Subcutaneous abdominal adipose tissue (tissue), 5 donors: ENCODE results near the gene IQCF2.
"Not testable (repeated sequence)": the region's sequence is repeated elsewhere in the genome, so short reads cannot be mapped to it uniquely, and the experiment has no call there.

Experiments used
- H3K27ac ChIP-seq: one replicate; pipeline ENCODE4 v1.7.0; 2013; ENCODE audit warnings: low read depth, mild to moderate bottlenecking, inconsistent platforms, low read length, moderate library complexity
- H3K27me3 ChIP-seq, 5 donors: one replicate each; pipeline ENCODE4 v1.7.0; 2013; ENCODE audit warnings: low read length in 5 of 5, inconsistent platforms in 1 of 5; ENCODE audit not compliant: control insufficient read depth in 5 of 5, insufficient read depth in 4 of 5
- H3K36me3 ChIP-seq, 5 donors: one replicate each; pipeline ENCODE4 v1.7.0; 2013; ENCODE audit warnings: low read length in 5 of 5; ENCODE audit not compliant: control insufficient read depth in 5 of 5, insufficient read depth in 5 of 5
- H3K4me1 ChIP-seq, 5 donors: one replicate each; pipeline ENCODE4 v1.7.0; 2013; ENCODE audit warnings: low read length in 5 of 5, mild to moderate bottlenecking in 3 of 5, moderate library complexity in 1 of 5; ENCODE audit not compliant: control insufficient read depth in 5 of 5, insufficient read depth in 5 of 5
- H3K4me3 ChIP-seq, 5 donors: one replicate each; pipeline ENCODE4 v1.7.0; 2013; ENCODE audit warnings: low read length in 5 of 5, low read depth in 1 of 5
- H3K9ac ChIP-seq, 5 donors: one replicate each; pipeline ENCODE4 v1.7.0; 2013; ENCODE audit warnings: low read length in 5 of 5, mild to moderate bottlenecking in 4 of 5, moderate library complexity in 3 of 5
- H3K9me3 ChIP-seq, 5 donors: one replicate each; pipeline ENCODE4 v1.7.0; 2013; ENCODE audit warnings: low read length in 5 of 5; ENCODE audit not compliant: control insufficient read depth in 5 of 5
- donor health status: healthy.
- donor health status: healthy.
- donor health status: healthy.
- donor health status: healthy.
- donor health status: healthy.

The IQCF2 gene

DNA sequence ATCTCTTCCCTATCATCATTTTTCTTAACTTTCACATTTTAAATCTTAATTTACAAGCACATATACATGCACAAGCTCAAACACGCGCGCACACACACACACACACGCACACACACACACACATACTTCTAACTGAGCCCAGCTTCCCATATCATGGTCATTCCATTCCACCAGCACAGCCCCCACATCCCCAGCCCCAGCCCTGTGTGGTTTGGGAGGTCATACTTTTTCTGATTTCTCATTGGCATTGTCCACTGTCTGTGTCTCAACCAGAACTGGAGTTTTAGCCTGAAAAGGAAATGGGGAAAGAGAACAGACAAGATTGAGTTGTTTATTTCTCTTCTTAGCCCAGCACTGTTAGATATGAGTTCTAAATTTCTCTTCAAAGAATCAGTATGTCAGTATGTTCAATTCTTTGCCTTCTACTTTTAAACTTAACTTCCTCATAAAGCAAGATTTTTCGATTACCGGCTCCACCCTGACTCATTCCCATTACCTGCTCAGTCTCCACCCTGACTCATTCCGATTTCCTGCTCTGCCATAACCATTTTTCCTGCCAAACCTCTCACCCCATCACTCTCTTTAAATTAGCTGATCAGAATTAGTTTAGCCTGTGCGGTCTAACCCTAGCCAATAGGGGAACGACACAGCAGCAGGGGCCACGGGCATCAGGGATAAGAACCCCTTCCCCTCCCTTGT, 35.3 kb downstream of the IQCF2 start:
- H3K9ac ChIP-seq, result no peak overlapping the region
- no peak overlapping the region for H3K4me3 ChIP-seq
- H3K4me1 ChIP-seq, result no peaks in the 10 kb centered on the region
- H3K27ac ChIP-seq, result no peak overlapping the region
- no peaks in the 10 kb centered on the region for H3K36me3 ChIP-seq
- peaks cover 0 to 6% (median 5%) of the 10 kb centered on the region in 5 donors for H3K27me3 ChIP-seq
- H3K9me3 ChIP-seq, result no peaks in the 10 kb centered on the region

DNA sequence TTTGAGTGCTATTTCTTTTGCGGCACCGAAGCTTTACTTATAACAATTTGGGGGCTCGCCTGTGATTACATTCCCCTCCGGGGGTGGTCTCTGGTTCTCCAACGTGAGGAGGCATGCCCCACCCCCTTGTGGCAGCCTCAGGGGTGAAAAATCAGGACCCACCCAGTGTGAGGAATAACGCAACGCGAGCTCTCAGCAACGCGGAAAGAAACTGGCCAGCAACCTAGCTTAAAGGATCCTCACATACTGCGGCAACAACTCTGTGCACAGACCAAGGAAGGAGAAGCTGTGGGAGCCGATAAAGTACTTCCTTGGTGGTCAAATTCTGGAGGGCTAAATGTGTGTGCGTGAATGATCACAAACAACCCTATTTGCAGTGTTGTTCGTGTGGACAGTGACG, 36.0 kb downstream of the IQCF2 start:
- Histone ChIP-seq H3K36me3 (no peaks in the 10 kb centered on the region), H3K27ac (no peak overlapping the region), H3K4me1 (no peaks in the 10 kb centered on the region), H3K27me3 (peaks cover 0 to 5% (median 3%) of the 10 kb centered on the region in 5 donors), H3K9me3 (no peaks in the 10 kb centered on the region), H3K9ac (no peak overlapping the region), H3K4me3 (no peak overlapping the region)

DNA sequence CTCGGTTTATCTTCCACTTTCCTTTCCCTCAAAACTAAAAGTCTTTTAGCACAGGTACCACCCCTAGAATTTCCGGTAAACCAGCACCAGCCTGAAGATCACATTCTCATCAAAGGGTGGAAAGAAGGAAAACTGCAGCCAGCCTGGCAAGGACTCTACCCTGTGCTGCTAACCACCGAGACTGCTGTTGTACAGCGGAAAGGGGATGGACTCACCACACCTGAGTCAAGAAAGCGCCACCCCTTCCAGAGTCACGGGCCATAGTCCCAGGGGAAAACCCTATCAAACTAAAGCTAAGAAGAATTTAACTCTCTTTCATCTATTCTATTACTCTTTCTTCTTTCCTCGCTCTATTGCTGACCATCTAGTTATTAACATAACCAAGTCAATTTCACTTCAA, 38.6 kb downstream of the IQCF2 start:
- H3K4me3 ChIP-seq, H3K9me3 ChIP-seq, H3K36me3 ChIP-seq, H3K27me3 ChIP-seq, H3K4me1 ChIP-seq, H3K27ac ChIP-seq, H3K9ac ChIP-seq: not testable (repeated sequence)

DNA sequence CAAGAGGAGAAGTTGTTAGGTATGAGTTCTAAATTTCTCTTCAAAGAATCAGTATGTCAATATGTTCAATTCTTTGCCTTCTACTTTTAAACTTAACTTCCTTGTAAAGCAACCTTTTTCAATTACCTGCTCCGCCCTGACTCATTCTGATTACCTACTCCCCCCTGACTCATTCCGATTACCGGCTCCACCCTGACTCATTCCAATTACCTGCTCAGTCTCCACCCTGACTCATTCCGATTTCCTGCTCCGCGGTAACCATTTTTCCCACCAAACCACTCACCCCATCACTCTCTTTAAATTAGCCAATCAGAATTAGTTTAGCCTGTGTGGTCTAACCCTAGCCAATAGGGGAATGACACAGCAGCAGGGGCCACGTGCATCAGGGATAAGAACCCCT, 40.9 kb downstream of the IQCF2 start:
- not testable (repeated sequence) for H3K9ac ChIP-seq, H3K9me3 ChIP-seq, H3K4me3 ChIP-seq, H3K4me1 ChIP-seq, H3K27ac ChIP-seq, H3K36me3 ChIP-seq, H3K27me3 ChIP-seq

DNA sequence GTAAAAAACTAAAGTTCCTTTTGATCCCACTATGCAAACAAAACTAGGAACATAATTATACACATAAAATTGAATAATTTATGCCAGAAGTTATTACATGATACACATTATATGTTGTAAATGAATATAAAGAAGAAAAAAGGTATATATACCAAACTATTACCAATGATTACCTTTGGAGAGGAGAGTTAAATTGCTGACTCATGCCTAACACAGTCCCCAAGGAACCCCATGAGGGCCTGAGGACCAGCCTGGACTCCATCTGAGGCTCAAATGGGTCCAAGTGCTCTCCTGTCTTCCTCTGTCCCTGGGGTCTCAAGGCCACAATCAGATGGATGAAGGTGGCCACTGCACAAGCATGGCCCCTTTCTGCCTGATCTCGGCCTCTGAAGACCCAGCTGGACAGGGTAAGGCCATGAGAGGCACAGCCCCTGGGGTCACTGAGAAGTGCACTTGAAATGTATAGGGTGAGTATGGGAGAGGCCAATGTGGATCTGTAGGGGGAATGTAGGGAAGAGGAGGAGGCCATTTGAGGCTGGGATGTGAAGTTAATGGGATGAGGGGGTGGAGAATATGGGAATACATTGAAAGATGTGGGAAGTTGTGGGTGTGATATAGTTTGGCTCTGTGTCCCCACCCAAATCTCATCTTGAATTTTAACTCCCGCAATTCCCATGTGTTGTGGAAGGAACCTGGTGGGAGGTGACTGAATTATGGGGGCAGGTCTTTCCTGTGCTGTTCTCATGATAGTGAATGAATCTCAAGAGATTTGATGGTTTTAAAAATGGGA, 42.8 kb downstream of the IQCF2 start:
- Histone ChIP-seq H3K27ac (no peak overlapping the region), H3K27me3 (peaks cover 0 to 3% (median 0%) of the 10 kb centered on the region in 5 donors), H3K9me3 (peaks cover 0 to 5% (median 0%) of the 10 kb centered on the region in 5 donors), H3K4me3 (no peak overlapping the region), H3K9ac (no peak overlapping the region), H3K36me3 (no peaks in the 10 kb centered on the region), H3K4me1 (no peaks in the 10 kb centered on the region)

DNA sequence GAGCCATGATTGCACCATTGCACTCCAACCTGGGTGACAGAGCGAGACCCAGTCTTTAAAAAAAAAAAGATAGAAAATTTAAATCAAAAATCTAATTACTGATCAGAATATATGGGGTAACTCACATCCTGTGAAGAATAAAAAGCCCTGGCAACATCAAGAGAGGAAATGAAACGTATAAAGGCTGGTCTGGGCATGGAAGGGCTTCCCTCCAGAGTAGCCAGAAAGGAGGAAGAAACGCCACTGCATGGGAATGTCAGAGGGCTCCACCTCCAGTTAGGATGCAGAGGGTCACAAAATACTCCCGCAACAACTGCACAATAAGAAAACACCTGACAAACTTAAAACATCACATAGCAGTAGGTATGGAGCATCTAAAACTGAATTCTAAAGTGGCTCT, 46.6 kb downstream of the IQCF2 start:
- no peak overlapping the region for H3K4me3 ChIP-seq
- H3K9me3 ChIP-seq, result peaks cover 0 to 5% (median 0%) of the 10 kb centered on the region in 5 donors
- no peaks in the 10 kb centered on the region for H3K4me1 ChIP-seq
- H3K27ac ChIP-seq, result no peak overlapping the region
- no peaks in the 10 kb centered on the region for H3K36me3 ChIP-seq
- no peak overlapping the region for H3K9ac ChIP-seq
- no peaks in the 10 kb centered on the region for H3K27me3 ChIP-seq
